HEK293 (cell line): ENCODE data around the gene MAN2B2.

Source experiments
- CTCF ChIA-PET: fragments of 350-600 bp; formaldehyde crosslinking; extraction: SDS; loops from one replicate; lab custom pipeline; 2021; ENCODE audit warnings: antibody characterized with exemption; lab: Yijun Ruan, JAX
- POLR2A ChIA-PET: fragments of 300-600 bp; formaldehyde crosslinking; extraction: SDS; loops from one replicate; lab custom pipeline; 2020; ENCODE audit warnings: antibody characterized with exemption, inconsistent platforms; lab: Yijun Ruan, JAX
- H3K27ac ChIP-seq: fragments of 200-500 bp; sonication (Bioruptor generic); 2 replicates; pipeline ENCODE4 v1.5.1; 2014; ENCODE audit warnings: low read depth, low read length, control low read depth, inconsistent platforms; ENCODE audit errors: extremely low read depth
- H3K36me3 ChIP-seq, 2 experiments: fragments of 200-500 bp in 1 of 2; sonication (Bioruptor generic) in 1 of 2; 1 replicate in 1 of 2; 2 replicates in 1 of 2; pipeline ENCODE4 v1.5.1; 2014 to 2017; ENCODE audit warnings: inconsistent platforms in 2 of 2, low read length in 2 of 2; ENCODE audit not compliant: control insufficient read depth in 2 of 2, insufficient read depth in 1 of 2
- H3K4me1 ChIP-seq: fragments of 200-500 bp; sonication (Bioruptor generic); 2 replicates; pipeline ENCODE4 v1.5.1; 2014; ENCODE audit warnings: mild to moderate bottlenecking, low read length, inconsistent platforms; ENCODE audit not compliant: control insufficient read depth, insufficient read depth
- H3K4me3 ChIP-seq: 2 replicates; pipeline ENCODE4 v1.5.1; 2011; ENCODE audit warnings: low read depth, mild to moderate bottlenecking, control low read depth, low read length, moderate library complexity
- H3K9me3 ChIP-seq: fragments of 200-500 bp; sonication (Bioruptor generic); 2 replicates; pipeline ENCODE4 v1.5.1; 2014; ENCODE audit warnings: low read depth, low read length, inconsistent platforms; ENCODE audit not compliant: control insufficient read depth, insufficient read depth
- BCL6B ChIP-seq: fragments of 450-650 bp; formaldehyde crosslinking; IDR thresholded peaks from 2 replicates; pipeline ENCODE4 v1.5.1; 2017; ENCODE audit warnings: missing biosample characterization, missing genetic modification characterization
- FEZF1 ChIP-seq: fragments of 450-650 bp; formaldehyde crosslinking; IDR thresholded peaks from 2 replicates; pipeline ENCODE4 v1.5.1; 2016; ENCODE audit warnings: missing biosample characterization, missing genetic modification characterization
- KLF17 ChIP-seq: fragments of 450-650 bp; formaldehyde crosslinking; IDR thresholded peaks from 2 replicates; pipeline ENCODE4 v1.5.1; 2016; ENCODE audit warnings: missing biosample characterization, missing genetic modification characterization
- SCRT1 ChIP-seq: fragments of 450-650 bp; formaldehyde crosslinking; IDR thresholded peaks from 2 replicates; pipeline ENCODE4 v1.5.1; 2016; ENCODE audit warnings: missing biosample characterization, missing genetic modification characterization, borderline replicate concordance
- ZBTB11 ChIP-seq: fragments of 450-650 bp; formaldehyde crosslinking; conservative IDR thresholded peaks from 2 replicates; pipeline ENCODE4 v1.5.1; 2016; ENCODE audit warnings: low read depth, missing biosample characterization, missing genetic modification characterization
- ZFP41 ChIP-seq: fragments of 450-650 bp; formaldehyde crosslinking; IDR thresholded peaks from 2 replicates; pipeline ENCODE4 v1.5.1; 2016; ENCODE audit warnings: missing biosample characterization, missing genetic modification characterization, borderline replicate concordance
- ZNF114 ChIP-seq: fragments of 450-650 bp; formaldehyde crosslinking; IDR thresholded peaks from 2 replicates; pipeline ENCODE4 v1.5.0; 2017; ENCODE audit warnings: missing biosample characterization, missing genetic modification characterization
- ZNF138 ChIP-seq: fragments of 450-650 bp; formaldehyde crosslinking; IDR thresholded peaks from 2 replicates; pipeline ENCODE4 v1.5.1; 2016; ENCODE audit warnings: missing biosample characterization, missing genetic modification characterization, borderline replicate concordance
- ZNF16 ChIP-seq: fragments of 450-650 bp; formaldehyde crosslinking; IDR thresholded peaks from 2 replicates; pipeline ENCODE4 v1.5.1; 2016; ENCODE audit warnings: low read depth, missing biosample characterization, missing genetic modification characterization
- ZNF26 ChIP-seq: fragments of 450-650 bp; formaldehyde crosslinking; IDR thresholded peaks from 2 replicates; pipeline ENCODE4 v1.5.1; 2016; ENCODE audit warnings: missing biosample characterization, missing genetic modification characterization
- ZNF266 ChIP-seq: fragments of 450-650 bp; formaldehyde crosslinking; IDR thresholded peaks from 2 replicates; pipeline ENCODE4 v1.5.1; 2016; ENCODE audit warnings: missing biosample characterization, missing genetic modification characterization, low read depth
- ZNF366 ChIP-seq: fragments of 450-650 bp; formaldehyde crosslinking; conservative IDR thresholded peaks from 2 replicates; pipeline ENCODE4 v1.5.1; 2016; ENCODE audit warnings: missing biosample characterization, missing genetic modification characterization
- ZNF394 ChIP-seq: fragments of 450-650 bp; formaldehyde crosslinking; IDR thresholded peaks from 2 replicates; pipeline ENCODE4 v1.5.1; 2016; ENCODE audit warnings: missing biosample characterization, missing genetic modification characterization, mild to moderate bottlenecking, moderate library complexity, borderline replicate concordance
- ZNF433 ChIP-seq: fragments of 450-650 bp; formaldehyde crosslinking; IDR thresholded peaks from 2 replicates; pipeline ENCODE4 v1.5.1; 2016; ENCODE audit warnings: missing biosample characterization, missing genetic modification characterization, low read depth
- ZNF521 ChIP-seq: fragments of 450-650 bp; formaldehyde crosslinking; IDR thresholded peaks from 2 replicates; pipeline ENCODE4 v1.5.1; 2017; ENCODE audit warnings: missing biosample characterization, mild to moderate bottlenecking, missing genetic modification characterization
- ZNF544 ChIP-seq: fragments of 450-650 bp; formaldehyde crosslinking; IDR thresholded peaks from 2 replicates; pipeline ENCODE4 v1.5.0; 2017; ENCODE audit warnings: missing biosample characterization, missing genetic modification characterization
- ZNF660 ChIP-seq: fragments of 450-650 bp; IDR thresholded peaks from 2 replicates; pipeline ENCODE4 v1.5.1; 2018; ENCODE audit warnings: missing biosample characterization, mild to moderate bottlenecking, missing genetic modification characterization
- ZNF677 ChIP-seq: fragments of 450-650 bp; IDR thresholded peaks from 2 replicates; pipeline ENCODE4 v1.5.0; 2018; ENCODE audit warnings: missing biosample characterization, mild to moderate bottlenecking, missing genetic modification characterization, moderate library complexity
- ZSCAN16 ChIP-seq: fragments of 450-650 bp; formaldehyde crosslinking; IDR thresholded peaks from 2 replicates; pipeline ENCODE4 v1.5.1; 2016; ENCODE audit warnings: missing biosample characterization, missing genetic modification characterization

The MAN2B2 gene

GRCh38 chr4:6612961-6613675, 38.1 kb downstream of the MAN2B2 start:
- ChIA-PET CTCF (interaction anchor here (0.5 kb wide), 1 partner anchor 20 kb away, joined by 3 read pairs; no protein-coding TSS in a partner anchor), POLR2A (interaction anchor here (0.5 to 0.6 kb wide), 2 partner anchors 12 to 39 kb away, joined by 3 to 4 read pairs; no protein-coding TSS in a partner anchor)
- peaks cover 0 to 28% of the 10 kb centered on the region in 2 experiments; a peak in 1 of 3 replicates for H3K36me3 ChIP-seq
- no peaks in the 10 kb centered on the region for H3K9me3 ChIP-seq
- no peak overlapping the region for H3K4me3 ChIP-seq
- no peak for TF ChIP-seq KLF17 (tag by site-specific recombination)
- no peak for TF ChIP-seq SCRT1 (tag by site-specific recombination)
- no peak for TF ChIP-seq ZNF394 (tag by site-specific recombination)
- TF ChIP-seq BCL6B (tag by site-specific recombination), result no peak
- no peak for TF ChIP-seq ZNF138 (tag by site-specific recombination)
- TF ChIP-seq ZBTB11 (tag by site-specific recombination), result no peak
- TF ChIP-seq ZNF544 (tag by site-specific recombination), result no peak
- no peak for TF ChIP-seq ZNF266 (tag by site-specific recombination)
- no peak for TF ChIP-seq ZNF433 (tag by site-specific recombination)
- no peak for TF ChIP-seq ZSCAN16 (tag by site-specific recombination)
- no peak for TF ChIP-seq ZFP41 (tag by site-specific recombination)
- no peak for TF ChIP-seq ZNF677 (tag by site-specific recombination)
- TF ChIP-seq ZNF660 (tag by site-specific recombination), result no peak
- TF ChIP-seq FEZF1, result no peak
- TF ChIP-seq ZNF521 (tag by site-specific recombination), result no peak
- H3K4me1 ChIP-seq, result no peaks in the 10 kb centered on the region
- no peak overlapping the region for H3K27ac ChIP-seq

GRCh38 chr4:6613676-6614651, 39.0 kb downstream of the MAN2B2 start:
- no peak overlapping the region for H3K27ac ChIP-seq
- peaks cover 0 to 24% of the 10 kb centered on the region in 2 experiments; a peak in 1 of 3 replicates for H3K36me3 ChIP-seq
- H3K4me3 ChIP-seq, result no peak overlapping the region
- POLR2A ChIA-PET, result interaction anchor here (0.5 to 0.6 kb wide), 2 partner anchors 11 to 40 kb away, joined by 3 to 4 read pairs; no protein-coding TSS in a partner anchor
- CTCF ChIA-PET, result interaction anchor here (0.5 kb wide), 2 partner anchors 19 to 1106 kb away, joined by 3 read pairs; no protein-coding TSS in a partner anchor
- H3K9me3 ChIP-seq, result no peaks in the 10 kb centered on the region
- no peak for TF ChIP-seq ZNF26
- TF ChIP-seq ZNF16 (tag by site-specific recombination), result no peak
- TF ChIP-seq ZNF366 (tag by site-specific recombination), result peak; percentile 95
- TF ChIP-seq ZNF114, result no peak
- H3K4me1 ChIP-seq, result no peaks in the 10 kb centered on the region
